Measurements from ENCODE around the gene NMNAT2.

The NMNAT2 gene

GRCh38 chr1:183235503-183235902 lies 182.7 kb downstream of the NMNAT2 start:
- H3K27ac ChIP-seq (ENCODE audit: low read depth in 2 of 2, low read length in 2 of 2): peak overlapping the region; percentile 49 to 62
- H3K36me3 ChIP-seq (ENCODE audit: control insufficient read depth in 2 of 2, insufficient read depth in 2 of 2, low read length in 2 of 2): peaks cover 3 to 4% of the 10 kb centered on the region in 2 donors
- no peaks in the 10 kb centered on the region for H3K9me3 ChIP-seq (ENCODE audit: control insufficient read depth in 2 of 2, low read length in 2 of 2)
- H3K4me3 ChIP-seq (ENCODE audit: low read length in 2 of 2): no peak overlapping the region
- H3K4me1 ChIP-seq (ENCODE audit: control insufficient read depth in 2 of 2, insufficient read depth in 2 of 2, low read length in 2 of 2): no peaks in the 10 kb centered on the region
- no peaks in the 10 kb centered on the region for H3K27me3 ChIP-seq (ENCODE audit: control insufficient read depth in 2 of 2, insufficient read depth in 2 of 2, low read length in 2 of 2)
- H3K9ac ChIP-seq (ENCODE audit: low read depth in 1 of 2, low read length in 2 of 2): no peak overlapping the region

- no peaks in the 10 kb centered on the region for H3K9me3 ChIP-seq (ENCODE audit: control insufficient read depth in 2 of 2, low read length in 2 of 2)
- no peaks in the 10 kb centered on the region for H3K4me1 ChIP-seq (ENCODE audit: control insufficient read depth in 2 of 2, insufficient read depth in 2 of 2, low read length in 2 of 2)
- H3K36me3 ChIP-seq (ENCODE audit: control insufficient read depth in 2 of 2, insufficient read depth in 2 of 2, low read length in 2 of 2): peaks cover under 1 to 4% of the 10 kb centered on the region in 2 donors
- no peaks in the 10 kb centered on the region for H3K27me3 ChIP-seq (ENCODE audit: control insufficient read depth in 2 of 2, insufficient read depth in 2 of 2, low read length in 2 of 2)
- peak overlapping the region; percentile 49 to 62 for H3K27ac ChIP-seq (ENCODE audit: low read depth in 2 of 2, low read length in 2 of 2)
- H3K9ac ChIP-seq (ENCODE audit: low read depth in 1 of 2, low read length in 2 of 2): no peak overlapping the region
- H3K4me3 ChIP-seq (ENCODE audit: low read length in 2 of 2): peak overlapping the region; percentile 12 to 32
Observed at GRCh38 chr1:183234660-183235476, 183.3 kb downstream of the NMNAT2 start.

- Histone ChIP-seq H3K27ac (ENCODE audit: low read depth in 2 of 2, low read length in 2 of 2) (no peak overlapping the region), H3K36me3 (ENCODE audit: control insufficient read depth in 2 of 2, insufficient read depth in 2 of 2, low read length in 2 of 2) (peaks cover 0 to 4% of the 10 kb centered on the region in 2 donors), H3K4me1 (ENCODE audit: control insufficient read depth in 2 of 2, insufficient read depth in 2 of 2, low read length in 2 of 2) (peaks cover 6 to 10% of the 10 kb centered on the region in 2 donors)
Observed at GRCh38 chr1:183233113-183233512, 185.1 kb downstream of the NMNAT2 start.

GRCh38 chr1:183231545-183231944 lies 186.6 kb downstream of the NMNAT2 start:
- Histone ChIP-seq H3K27ac (ENCODE audit: low read depth in 2 of 2, low read length in 2 of 2) (no peak overlapping the region), H3K9me3 (ENCODE audit: control insufficient read depth in 2 of 2, low read length in 2 of 2) (no peaks in the 10 kb centered on the region), H3K9ac (ENCODE audit: low read depth in 1 of 2, low read length in 2 of 2) (no peak overlapping the region), H3K36me3 (ENCODE audit: control insufficient read depth in 2 of 2, insufficient read depth in 2 of 2, low read length in 2 of 2) (peaks cover 0 to 4% of the 10 kb centered on the region in 2 donors), H3K4me3 (ENCODE audit: low read length in 2 of 2) (no peak overlapping the region), H3K27me3 (ENCODE audit: control insufficient read depth in 2 of 2, insufficient read depth in 2 of 2, low read length in 2 of 2) (no peaks in the 10 kb centered on the region), H3K4me1 (ENCODE audit: control insufficient read depth in 2 of 2, insufficient read depth in 2 of 2, low read length in 2 of 2) (peaks cover 6 to 10% of the 10 kb centered on the region in 2 donors)

More at GRCh38 chr1:183233113-183233512, 185.1 kb downstream of the NMNAT2 start:
- Histone ChIP-seq H3K4me3 (ENCODE audit: low read length in 2 of 2) (no peak overlapping the region), H3K27me3 (ENCODE audit: control insufficient read depth in 2 of 2, insufficient read depth in 2 of 2, low read length in 2 of 2) (no peaks in the 10 kb centered on the region), H3K9ac (ENCODE audit: low read depth in 1 of 2, low read length in 2 of 2) (no peak overlapping the region), H3K9me3 (ENCODE audit: control insufficient read depth in 2 of 2, low read length in 2 of 2) (no peaks in the 10 kb centered on the region)

- no peaks in the 10 kb centered on the region for H3K27me3 ChIP-seq (ENCODE audit: control insufficient read depth in 2 of 2, insufficient read depth in 2 of 2, low read length in 2 of 2)
- no peak overlapping the region for H3K4me3 ChIP-seq (ENCODE audit: low read length in 2 of 2)
- no peaks in the 10 kb centered on the region for H3K9me3 ChIP-seq (ENCODE audit: control insufficient read depth in 2 of 2, low read length in 2 of 2)
- peaks cover 6 to 10% of the 10 kb centered on the region in 2 donors for H3K4me1 ChIP-seq (ENCODE audit: control insufficient read depth in 2 of 2, insufficient read depth in 2 of 2, low read length in 2 of 2)
- H3K27ac ChIP-seq (ENCODE audit: low read depth in 2 of 2, low read length in 2 of 2): no peak overlapping the region
- peaks cover 0 to 4% of the 10 kb centered on the region in 2 donors for H3K36me3 ChIP-seq (ENCODE audit: control insufficient read depth in 2 of 2, insufficient read depth in 2 of 2, low read length in 2 of 2)
- no peak overlapping the region for H3K9ac ChIP-seq (ENCODE audit: low read depth in 1 of 2, low read length in 2 of 2)
Observed at GRCh38 chr1:183230413-183230812, 187.8 kb downstream of the NMNAT2 start.

GRCh38 chr1:183228347-183229220 lies 189.6 kb downstream of the NMNAT2 start:
- Histone ChIP-seq H3K27ac (ENCODE audit: low read depth in 2 of 2, low read length in 2 of 2) (no peak overlapping the region), H3K27me3 (ENCODE audit: control insufficient read depth in 2 of 2, insufficient read depth in 2 of 2, low read length in 2 of 2) (no peaks in the 10 kb centered on the region), H3K9ac (ENCODE audit: low read depth in 1 of 2, low read length in 2 of 2) (no peak overlapping the region), H3K4me3 (ENCODE audit: low read length in 2 of 2) (no peak overlapping the region), H3K4me1 (ENCODE audit: control insufficient read depth in 2 of 2, insufficient read depth in 2 of 2, low read length in 2 of 2) (peaks cover 6 to 10% of the 10 kb centered on the region in 2 donors), H3K9me3 (ENCODE audit: control insufficient read depth in 2 of 2, low read length in 2 of 2) (no peaks in the 10 kb centered on the region), H3K36me3 (ENCODE audit: control insufficient read depth in 2 of 2, insufficient read depth in 2 of 2, low read length in 2 of 2) (peaks cover 0 to 4% of the 10 kb centered on the region in 2 donors)

GRCh38 chr1:183227422-183228346 lies 190.5 kb downstream of the NMNAT2 start:
- H3K4me1 ChIP-seq (ENCODE audit: control insufficient read depth in 2 of 2, insufficient read depth in 2 of 2, low read length in 2 of 2): peaks cover 6 to 10% of the 10 kb centered on the region in 2 donors
- H3K27me3 ChIP-seq (ENCODE audit: control insufficient read depth in 2 of 2, insufficient read depth in 2 of 2, low read length in 2 of 2): no peaks in the 10 kb centered on the region
- no peak overlapping the region for H3K4me3 ChIP-seq (ENCODE audit: low read length in 2 of 2)
- H3K27ac ChIP-seq (ENCODE audit: low read depth in 2 of 2, low read length in 2 of 2): no peak overlapping the region
- no peak overlapping the region for H3K9ac ChIP-seq (ENCODE audit: low read depth in 1 of 2, low read length in 2 of 2)
- H3K9me3 ChIP-seq (ENCODE audit: control insufficient read depth in 2 of 2, low read length in 2 of 2): no peaks in the 10 kb centered on the region
- peaks cover 3 to 4% of the 10 kb centered on the region in 2 donors for H3K36me3 ChIP-seq (ENCODE audit: control insufficient read depth in 2 of 2, insufficient read depth in 2 of 2, low read length in 2 of 2)

GRCh38 chr1:183226963-183227362 lies 191.2 kb downstream of the NMNAT2 start:
- no peaks in the 10 kb centered on the region for H3K27me3 ChIP-seq (ENCODE audit: control insufficient read depth in 2 of 2, insufficient read depth in 2 of 2, low read length in 2 of 2)
- H3K4me1 ChIP-seq (ENCODE audit: control insufficient read depth in 2 of 2, insufficient read depth in 2 of 2, low read length in 2 of 2): peaks cover 6 to 10% of the 10 kb centered on the region in 2 donors
- H3K4me3 ChIP-seq (ENCODE audit: low read length in 2 of 2): no peak overlapping the region
- H3K36me3 ChIP-seq (ENCODE audit: control insufficient read depth in 2 of 2, insufficient read depth in 2 of 2, low read length in 2 of 2): peaks cover 2 to 4% of the 10 kb centered on the region in 2 donors
- no peaks in the 10 kb centered on the region for H3K9me3 ChIP-seq (ENCODE audit: control insufficient read depth in 2 of 2, low read length in 2 of 2)
- no peak overlapping the region for H3K27ac ChIP-seq (ENCODE audit: low read depth in 2 of 2, low read length in 2 of 2)
- H3K9ac ChIP-seq (ENCODE audit: low read depth in 1 of 2, low read length in 2 of 2): no peak overlapping the region

GRCh38 chr1:183226361-183226760 lies 191.8 kb downstream of the NMNAT2 start:
- H3K27ac ChIP-seq (ENCODE audit: low read depth in 2 of 2, low read length in 2 of 2): no peak overlapping the region
- no peak overlapping the region for H3K4me3 ChIP-seq (ENCODE audit: low read length in 2 of 2)
- no peaks in the 10 kb centered on the region for H3K9me3 ChIP-seq (ENCODE audit: control insufficient read depth in 2 of 2, low read length in 2 of 2)

More at GRCh38 chr1:183226361-183226760, 191.8 kb downstream of the NMNAT2 start:
- H3K4me1 ChIP-seq (ENCODE audit: control insufficient read depth in 2 of 2, insufficient read depth in 2 of 2, low read length in 2 of 2): peaks cover 6 to 10% of the 10 kb centered on the region in 2 donors
- no peaks in the 10 kb centered on the region for H3K27me3 ChIP-seq (ENCODE audit: control insufficient read depth in 2 of 2, insufficient read depth in 2 of 2, low read length in 2 of 2)
- no peak overlapping the region for H3K9ac ChIP-seq (ENCODE audit: low read depth in 1 of 2, low read length in 2 of 2)
- peaks cover 0 to 4% of the 10 kb centered on the region in 2 donors for H3K36me3 ChIP-seq (ENCODE audit: control insufficient read depth in 2 of 2, insufficient read depth in 2 of 2, low read length in 2 of 2)

Measured in mucosa of rectum (tissue), 2 donors.